ENCODE measurements around the gene ARID1A. TPM values are rescaled to one million over a fixed set of nuclear protein-coding genes. Genes with fewer than 3 reads are reported as not detected.
"Not testable (repeated sequence)": the region's sequence is repeated elsewhere in the genome, so short reads cannot be mapped to it uniquely, and the experiment has no call there.

The ARID1A gene
- total and polyA plus RNA-seq, 2 of the 4 experiments (the other 2 are of a cell fraction) = 14.0 to 40.7 TPM

DNA sequence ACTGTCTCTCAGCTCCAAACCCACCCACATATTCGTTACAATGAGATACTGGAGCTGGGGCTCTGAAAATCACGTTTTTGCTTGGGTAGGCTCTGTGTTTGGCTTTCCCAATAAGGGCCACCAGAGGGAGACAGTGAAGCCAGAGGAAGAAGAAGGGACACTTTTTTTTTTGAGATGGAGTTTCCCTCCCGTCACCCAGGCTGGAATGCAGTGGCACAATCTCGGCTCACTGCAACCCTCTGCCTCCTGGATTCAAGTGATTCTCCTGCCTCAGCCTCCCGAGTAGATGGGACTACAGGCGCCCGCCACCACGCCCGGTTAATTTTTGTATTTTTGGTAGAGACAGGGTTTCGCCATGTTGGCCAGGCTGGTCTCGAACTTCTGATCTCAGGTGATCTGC lies 114.3 kb downstream of the ARID1A start:
- BruUV-seq (replicated peaks); H2BK5ac ChIP-seq (ENCODE audit: low read depth, low read length, poor library complexity, severe bottlenecking); H3K79me1 ChIP-seq (ENCODE audit: low read depth in 1 of 2, low read length in 2 of 2); H3K9ac ChIP-seq (ENCODE audit: low read depth, low read length); H4K5ac ChIP-seq (ENCODE audit: low read depth, low read length); H3K27ac ChIP-seq (ENCODE audit: insufficient read depth, low read length); H2BK120ac ChIP-seq (ENCODE audit: low read depth, low read length); in situ Hi-C loops (cut with MboI; ENCODE audit: low sequenced_read_pairs); H3K56ac ChIP-seq (ENCODE audit: extremely low read depth, insufficient read depth, low read length); H3K18ac ChIP-seq (ENCODE audit: low read depth, low read length); H4K20me1 ChIP-seq (ENCODE audit: insufficient read depth, low read length); H3K4me3 ChIP-seq (ENCODE audit: insufficient read depth, low read depth, low read length); H3K4me2 ChIP-seq (ENCODE audit: low read depth, low read length); H2BK15ac ChIP-seq (ENCODE audit: low read depth, low read length); H3K27me3 ChIP-seq (ENCODE audit: control insufficient read depth, insufficient read depth, low read length); H3K9me3 ChIP-seq (ENCODE audit: control insufficient read depth, insufficient read depth, low read length); H4K91ac ChIP-seq (ENCODE audit: insufficient read depth, low read depth, low read length); H3K4ac ChIP-seq (ENCODE audit: low read depth, low read length); H3K9me1 ChIP-seq (ENCODE audit: insufficient read depth, low read length); H2AK5ac ChIP-seq (ENCODE audit: low read depth, low read length); H3K4me1 ChIP-seq (ENCODE audit: control insufficient read depth, insufficient read depth, low read length); H2BK20ac ChIP-seq (ENCODE audit: low read depth, low read length); dilution Hi-C loops (cut with HindIII; ENCODE audit: low sequenced_read_pairs, unreplicated experiment); H3K23ac ChIP-seq (ENCODE audit: low read depth, low read length); H3K14ac ChIP-seq (replicated peaks; ENCODE audit: low read depth, low read length); POLR2A ChIA-PET (ENCODE audit: unreplicated experiment); H3K36me3 ChIP-seq (ENCODE audit: control insufficient read depth, insufficient read depth, low read length); H2AK9ac ChIP-seq (replicated peaks; ENCODE audit: low read depth, low read length, poor library complexity); H2AFZ ChIP-seq (replicated peaks; ENCODE audit: low read length, poor library complexity); H4K8ac ChIP-seq (ENCODE audit: low read depth in 2 of 2, low read length in 2 of 2); intact Hi-C loops (cut with micrococcal nuclease): not testable (repeated sequence)
- TF ChIP-seq SMC3 (IDR thresholded peaks at IDR 0.05; ENCODE audit: low read depth, low read length) (peak; percentile 64), MAFK (IDR thresholded peaks at IDR 0.05; ENCODE audit: low read depth, low read length) (0 out of 2 replicates have a peak, but pooled peaks have one; percentile 17), BHLHE40 (IDR thresholded peaks at IDR 0.05; ENCODE audit: low read depth, low read length) (0 out of 2 replicates have a peak, but pooled peaks have one; percentile 20), RAD21 (IDR thresholded peaks at IDR 0.05; ENCODE audit: low read length) (peak; percentile 55)
- TF ChIP-seq, protein P1, sequence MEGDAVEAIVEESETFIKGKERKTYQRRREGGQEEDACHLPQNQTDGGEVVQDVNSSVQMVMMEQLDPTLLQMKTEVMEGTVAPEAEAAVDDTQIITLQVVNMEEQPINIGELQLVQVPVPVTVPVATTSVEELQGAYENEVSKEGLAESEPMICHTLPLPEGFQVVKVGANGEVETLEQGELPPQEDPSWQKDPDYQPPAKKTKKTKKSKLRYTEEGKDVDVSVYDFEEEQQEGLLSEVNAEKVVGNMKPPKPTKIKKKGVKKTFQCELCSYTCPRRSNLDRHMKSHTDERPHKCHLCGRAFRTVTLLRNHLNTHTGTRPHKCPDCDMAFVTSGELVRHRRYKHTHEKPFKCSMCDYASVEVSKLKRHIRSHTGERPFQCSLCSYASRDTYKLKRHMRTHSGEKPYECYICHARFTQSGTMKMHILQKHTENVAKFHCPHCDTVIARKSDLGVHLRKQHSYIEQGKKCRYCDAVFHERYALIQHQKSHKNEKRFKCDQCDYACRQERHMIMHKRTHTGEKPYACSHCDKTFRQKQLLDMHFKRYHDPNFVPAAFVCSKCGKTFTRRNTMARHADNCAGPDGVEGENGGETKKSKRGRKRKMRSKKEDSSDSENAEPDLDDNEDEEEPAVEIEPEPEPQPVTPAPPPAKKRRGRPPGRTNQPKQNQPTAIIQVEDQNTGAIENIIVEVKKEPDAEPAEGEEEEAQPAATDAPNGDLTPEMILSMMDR (conservative IDR thresholded peaks at IDR 0.05; ENCODE audit: low read depth, low read length) = peak; percentile 74
- ATAC-seq (ENCODE audit: low read depth) (peak; percentile 77), DNase-seq (peak; percentile 53)
- CTCF ChIA-PET = interaction anchor here (0.6 to 1.4 kb wide), 10 partner anchors 11 to 410 kb away, joined by 3 to 8 read pairs (median 4); no protein-coding TSS in a partner anchor
- no CpG with 5 or more reads among the region's 11 CpGs for WGBS, 2 experiments (ENCODE audit: extremely low coverage in 2 of 2, insufficient read length in 1 of 2)
